Measurements from ENCODE around the gene DDO.
A peak's percentile ranks its signal among the peaks of the same experiment; 100 is the strongest.
"Not testable (repeated sequence)": the region's sequence is repeated elsewhere in the genome, so short reads cannot be mapped to it uniquely, and the experiment has no call there.

The DDO gene

GRCh38 chr6:110357664-110358552, 57.5 kb downstream of the DDO start, which contains the start of gene METTL24:
Gene METTL24 (minus strand): TSS chr6:110358349. CDS start chr6:110358272, 77 bp downstream.
- Mint-ChIP-seq H3K4me1 (peaks cover 6% of the 10 kb centered on the region), H3K27ac (ENCODE audit: low read depth) (no peak within 1 kb of the TSS), H3K27me3 (peaks cover 86% of the 10 kb centered on the region), H3K36me3 (ENCODE audit: insufficient read depth) (peaks cover 1% of the 10 kb centered on the region), H3K4me3 (peak within 1 kb of the TSS; percentile 76), H3K9me3 (no peaks in the 10 kb centered on the region)
- ATAC-seq (replicated peaks; ENCODE audit: extremely low read depth, poor library complexity, severe bottlenecking) (peak; percentile 59), DNase-seq (ENCODE audit: low spot score in 2 of 2) (no peak)

DNA sequence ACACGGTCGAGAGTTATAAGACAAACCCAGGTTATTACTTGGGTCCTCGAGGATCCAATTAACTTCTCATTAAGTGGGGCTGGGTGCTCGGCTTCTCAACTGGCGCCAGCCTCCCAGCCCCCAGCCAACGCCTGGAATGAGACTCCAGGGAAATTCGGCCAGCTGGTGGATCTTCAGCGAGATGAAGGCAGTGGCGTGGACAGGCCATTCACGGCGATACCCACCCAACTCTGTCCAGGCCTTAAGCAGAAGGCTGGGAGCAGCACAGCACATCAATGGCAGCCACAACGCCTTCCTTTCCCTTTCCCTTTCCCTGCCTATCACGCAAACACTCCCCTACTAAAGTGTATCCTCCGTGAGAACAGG, 58.1 kb downstream of the DDO start:
- H3K27ac Mint-ChIP-seq (ENCODE audit: low read depth): no peak overlapping the region
- peaks cover 1% of the 10 kb centered on the region for H3K36me3 Mint-ChIP-seq (ENCODE audit: insufficient read depth)
- ATAC-seq (replicated peaks; ENCODE audit: extremely low read depth, poor library complexity, severe bottlenecking) (no peak), DNase-seq (ENCODE audit: low spot score in 2 of 2) (no peak)
- peaks cover 84% of the 10 kb centered on the region for H3K27me3 Mint-ChIP-seq
- no peaks in the 10 kb centered on the region for H3K9me3 Mint-ChIP-seq
- peaks cover 6% of the 10 kb centered on the region for H3K4me1 Mint-ChIP-seq
- peak overlapping the region; percentile 76 for H3K4me3 Mint-ChIP-seq

DNA sequence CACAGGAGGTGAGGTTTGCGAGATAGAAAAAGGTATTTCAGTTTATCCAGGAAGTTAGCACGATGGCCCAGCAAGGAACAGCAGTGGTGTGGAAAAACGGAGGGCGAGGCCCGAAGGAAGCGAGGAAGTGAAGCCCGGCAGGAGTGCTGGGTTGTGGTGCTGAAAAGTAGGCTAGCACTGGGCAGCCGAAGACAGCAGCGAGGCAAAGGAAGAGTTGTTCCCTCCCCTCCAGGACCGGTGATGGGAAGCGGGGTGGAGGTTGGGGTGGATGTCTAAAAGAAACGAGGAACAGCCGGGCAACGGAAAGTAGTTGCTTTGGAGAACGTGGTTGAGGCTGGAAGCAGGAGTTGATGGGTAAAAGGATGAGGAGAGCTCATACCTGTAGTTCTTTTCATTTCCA, 58.6 kb downstream of the DDO start:
- no peak for DNase-seq (ENCODE audit: low spot score in 2 of 2)
- H3K9me3 Mint-ChIP-seq: no peaks in the 10 kb centered on the region
- peaks cover 6% of the 10 kb centered on the region for H3K4me1 Mint-ChIP-seq
- H3K27ac Mint-ChIP-seq (ENCODE audit: low read depth): no peak overlapping the region
- peak overlapping the region; percentile 76 for H3K4me3 Mint-ChIP-seq
- ATAC-seq (replicated peaks; ENCODE audit: extremely low read depth, poor library complexity, severe bottlenecking): no peak
- peaks cover 1% of the 10 kb centered on the region for H3K36me3 Mint-ChIP-seq (ENCODE audit: insufficient read depth)
- H3K27me3 Mint-ChIP-seq: peaks cover 79% of the 10 kb centered on the region

DNA sequence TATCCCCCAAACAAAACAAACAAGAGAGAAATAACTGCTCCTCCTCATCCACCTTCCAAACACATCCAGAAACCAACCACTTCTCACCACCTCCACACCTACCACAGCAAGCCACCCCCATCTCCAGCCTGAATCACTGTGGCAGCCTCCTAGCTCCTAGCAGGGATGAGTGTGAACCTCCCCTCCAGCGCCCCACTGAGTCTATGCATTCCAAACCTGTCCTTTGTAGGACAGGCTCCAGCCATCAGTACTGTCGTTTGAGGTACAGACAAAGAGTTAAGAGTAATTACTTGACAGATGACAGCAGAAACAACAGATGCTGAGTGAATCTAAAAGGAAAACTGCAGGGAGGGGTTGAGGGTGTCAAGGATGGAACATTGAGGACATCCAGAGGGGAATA, 59.6 kb downstream of the DDO start:
- DNase-seq (ENCODE audit: low spot score in 2 of 2) (no peak), ATAC-seq (replicated peaks; ENCODE audit: extremely low read depth, poor library complexity, severe bottlenecking) (no peak)
- Mint-ChIP-seq H3K4me3 (no peak overlapping the region), H3K4me1 (peaks cover 6% of the 10 kb centered on the region), H3K36me3 (ENCODE audit: insufficient read depth) (peaks cover 1% of the 10 kb centered on the region), H3K9me3 (no peaks in the 10 kb centered on the region), H3K27ac (ENCODE audit: low read depth) (no peak overlapping the region), H3K27me3 (peaks cover 68% of the 10 kb centered on the region)

GRCh38 chr6:110355022-110355421, 60.4 kb downstream of the DDO start:
- Mint-ChIP-seq H3K4me1 (peaks cover 6% of the 10 kb centered on the region), H3K9me3 (no peaks in the 10 kb centered on the region), H3K27me3 (peaks cover 61% of the 10 kb centered on the region), H3K27ac (ENCODE audit: low read depth) (no peak overlapping the region), H3K36me3 (ENCODE audit: insufficient read depth) (peaks cover 1% of the 10 kb centered on the region), H3K4me3 (no peak overlapping the region)
- ATAC-seq (replicated peaks; ENCODE audit: extremely low read depth, poor library complexity, severe bottlenecking) (no peak), DNase-seq (ENCODE audit: low spot score in 2 of 2) (no peak)

DNA sequence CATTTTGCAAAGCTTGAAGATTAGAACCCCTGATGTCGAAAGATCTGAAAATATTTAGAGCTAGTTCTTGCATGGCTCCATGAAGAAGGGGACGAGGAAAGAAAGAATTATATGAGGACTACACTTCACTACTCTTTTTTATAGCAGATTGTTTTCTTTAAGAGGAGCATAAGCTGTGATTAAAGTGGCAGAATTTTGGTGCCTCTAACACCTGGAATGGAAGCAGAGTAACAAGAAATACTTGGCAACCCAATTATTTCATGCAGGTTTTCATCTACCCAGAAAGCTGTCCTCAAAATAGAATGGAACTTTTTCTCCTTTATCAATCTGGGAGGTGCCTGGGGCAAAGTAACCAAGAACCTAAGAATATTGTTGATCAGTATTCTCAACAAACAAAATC, 61.2 kb downstream of the DDO start:
- Mint-ChIP-seq H3K27ac (ENCODE audit: low read depth) (no peak overlapping the region), H3K4me1 (peaks cover 6% of the 10 kb centered on the region), H3K36me3 (ENCODE audit: insufficient read depth) (peaks cover 1% of the 10 kb centered on the region), H3K27me3 (peaks cover 52% of the 10 kb centered on the region), H3K4me3 (no peak overlapping the region), H3K9me3 (no peaks in the 10 kb centered on the region)
- DNase-seq (ENCODE audit: low spot score in 2 of 2) (no peak), ATAC-seq (replicated peaks; ENCODE audit: extremely low read depth, poor library complexity, severe bottlenecking) (no peak)

GRCh38 chr6:110353457-110354001, 61.8 kb downstream of the DDO start:
- H3K36me3 Mint-ChIP-seq (ENCODE audit: insufficient read depth): peaks cover 1% of the 10 kb centered on the region
- no peaks in the 10 kb centered on the region for H3K9me3 Mint-ChIP-seq
- no peak overlapping the region for H3K27ac Mint-ChIP-seq (ENCODE audit: low read depth)
- DNase-seq (ENCODE audit: low spot score in 2 of 2): no peak
- H3K27me3 Mint-ChIP-seq: peaks cover 46% of the 10 kb centered on the region
- no peak for ATAC-seq (replicated peaks; ENCODE audit: extremely low read depth, poor library complexity, severe bottlenecking)
- no peak overlapping the region for H3K4me3 Mint-ChIP-seq
- peaks cover 6% of the 10 kb centered on the region for H3K4me1 Mint-ChIP-seq

- Mint-ChIP-seq H3K9me3 (no peaks in the 10 kb centered on the region), H3K36me3 (ENCODE audit: insufficient read depth) (peaks cover 1% of the 10 kb centered on the region), H3K27ac (ENCODE audit: low read depth) (no peak overlapping the region), H3K4me3 (no peak overlapping the region), H3K27me3 (peaks cover 44% of the 10 kb centered on the region), H3K4me1 (peaks cover 6% of the 10 kb centered on the region)
- DNase-seq (ENCODE audit: low spot score in 2 of 2) (no peak), ATAC-seq (replicated peaks; ENCODE audit: extremely low read depth, poor library complexity, severe bottlenecking) (no peak)
Observed at GRCh38 chr6:110352563-110353262, 62.7 kb downstream of the DDO start.

DNA sequence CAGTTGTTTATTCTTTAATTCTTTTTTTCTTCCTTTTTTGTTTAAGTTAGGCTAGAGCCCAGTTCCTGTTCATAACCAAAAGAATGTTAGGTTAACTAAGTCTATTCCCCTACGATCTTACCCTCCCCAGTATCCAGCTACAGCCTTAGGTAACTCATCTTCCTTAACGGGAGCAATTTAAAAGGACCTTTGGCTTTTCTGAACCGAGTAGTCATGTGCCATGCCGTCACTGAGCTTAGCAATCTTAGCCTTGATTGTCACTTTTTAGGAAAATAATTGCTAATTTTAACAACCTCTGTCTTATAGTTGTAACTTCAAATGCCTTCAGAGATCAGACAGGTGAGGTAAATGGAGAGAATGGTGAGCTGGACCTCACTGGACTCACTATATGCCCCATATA, 63.4 kb downstream of the DDO start:
- H3K27me3 Mint-ChIP-seq: peaks cover 37% of the 10 kb centered on the region
- ATAC-seq (replicated peaks; ENCODE audit: extremely low read depth, poor library complexity, severe bottlenecking): no peak
- DNase-seq (ENCODE audit: low spot score in 2 of 2): no peak
- H3K9me3 Mint-ChIP-seq: no peaks in the 10 kb centered on the region
- H3K4me3 Mint-ChIP-seq: no peak overlapping the region
- H3K36me3 Mint-ChIP-seq (ENCODE audit: insufficient read depth): no peaks in the 10 kb centered on the region
- H3K4me1 Mint-ChIP-seq: peaks cover 6% of the 10 kb centered on the region
- no peak overlapping the region for H3K27ac Mint-ChIP-seq (ENCODE audit: low read depth)

DNA sequence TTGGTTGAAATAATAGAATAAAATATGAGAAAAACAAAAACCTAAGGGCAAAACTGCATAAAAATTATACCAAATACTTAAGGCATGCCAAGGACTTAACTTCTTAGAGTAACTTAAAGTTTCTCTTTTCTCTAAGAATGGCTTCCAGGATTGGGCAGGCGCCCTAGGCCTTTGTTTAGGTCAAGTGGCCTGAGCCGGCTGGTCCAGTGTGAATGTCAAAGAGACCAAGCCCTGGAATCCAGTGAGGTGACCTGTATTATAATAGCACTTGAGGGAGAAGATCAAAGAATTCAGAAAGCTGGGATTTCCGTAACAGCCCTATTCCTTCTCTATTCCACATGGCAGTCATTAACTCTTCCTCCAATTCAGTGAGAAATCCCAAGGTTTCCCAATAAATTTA, 63.8 kb downstream of the DDO start:
- DNase-seq (ENCODE audit: low spot score in 2 of 2) (no peak), ATAC-seq (replicated peaks; ENCODE audit: extremely low read depth, poor library complexity, severe bottlenecking) (no peak)
- Mint-ChIP-seq H3K4me1 (peaks cover 2% of the 10 kb centered on the region), H3K36me3 (ENCODE audit: insufficient read depth) (no peaks in the 10 kb centered on the region), H3K27me3 (peaks cover 33% of the 10 kb centered on the region), H3K27ac (ENCODE audit: low read depth) (no peak overlapping the region), H3K4me3 (no peak overlapping the region), H3K9me3 (no peaks in the 10 kb centered on the region)

GRCh38 chr6:110350593-110350992, 64.8 kb downstream of the DDO start:
- H3K4me1 Mint-ChIP-seq; H3K27ac Mint-ChIP-seq (ENCODE audit: low read depth); ATAC-seq (replicated peaks; ENCODE audit: extremely low read depth, poor library complexity, severe bottlenecking); H3K4me3 Mint-ChIP-seq; H3K36me3 Mint-ChIP-seq (ENCODE audit: insufficient read depth); DNase-seq (ENCODE audit: low spot score in 2 of 2); H3K9me3 Mint-ChIP-seq: not testable (repeated sequence)
- H3K27me3 Mint-ChIP-seq: peaks cover 23% of the 10 kb centered on the region

DNA sequence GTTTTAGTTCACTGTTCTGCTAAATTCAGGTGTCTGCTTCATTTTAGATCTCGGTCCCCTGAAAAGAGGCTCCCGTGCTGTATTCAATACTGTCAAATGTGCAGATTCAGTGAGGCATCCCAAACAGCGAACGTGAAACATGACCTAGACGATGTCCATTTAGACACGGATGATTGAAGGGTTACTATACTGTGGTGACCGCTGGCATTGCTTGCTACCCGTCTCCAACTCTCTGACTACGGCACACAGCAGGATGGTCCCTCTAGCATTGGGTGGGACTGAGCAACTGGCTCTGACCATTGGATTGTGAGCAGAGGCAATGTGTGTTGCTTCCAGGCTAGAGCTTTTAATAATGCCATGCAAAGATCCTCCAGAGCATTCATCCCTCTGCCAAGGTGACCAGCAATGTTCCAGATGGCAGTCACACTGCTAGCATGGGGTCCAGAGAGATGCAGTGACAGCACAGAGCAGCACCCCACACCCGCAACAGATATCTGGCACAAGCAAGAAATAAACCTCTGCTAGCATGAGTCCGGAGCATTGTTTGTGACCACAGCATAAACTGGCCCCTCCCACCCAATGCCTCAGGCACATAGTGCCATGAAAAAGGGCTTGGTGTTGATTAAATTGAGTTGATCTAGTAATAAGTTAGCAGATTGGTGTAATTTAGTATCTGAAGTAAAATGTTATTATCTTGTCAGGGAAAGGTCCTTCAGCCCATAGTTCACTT, 66.2 kb downstream of the DDO start:
- Mint-ChIP-seq H3K27me3 (peaks cover 11% of the 10 kb centered on the region), H3K4me3 (no peak overlapping the region), H3K36me3 (ENCODE audit: insufficient read depth) (no peaks in the 10 kb centered on the region), H3K27ac (ENCODE audit: low read depth) (no peak overlapping the region), H3K4me1 (no peaks in the 10 kb centered on the region), H3K9me3 (no peaks in the 10 kb centered on the region)
- ATAC-seq (replicated peaks; ENCODE audit: extremely low read depth, poor library complexity, severe bottlenecking) (no peak), DNase-seq (ENCODE audit: low spot score in 2 of 2) (no peak)
